ENCODE data around the gene NR1H4.
"Not testable (repeated sequence)": the region's sequence is repeated elsewhere in the genome, so short reads cannot be mapped to it uniquely, and the experiment has no call there.

Gene NR1H4

GRCh38 chr12:100473716-100474150 lies at the start of gene NR1H4:
Gene NR1H4 (plus strand): TSS chr12:100473866. CDS start chr12:100493324, 19,458 bp downstream.
- FAIRE-seq (no peak), DNase-seq (ENCODE audit: insufficient read length, low spot score) (no peak)

- DNase-seq (ENCODE audit: insufficient read length, low spot score) (no peak), FAIRE-seq (no peak)
These were observed 47.5 kb upstream of the NR1H4 start for GRCh38 chr12:100426145-100426544.

DNA sequence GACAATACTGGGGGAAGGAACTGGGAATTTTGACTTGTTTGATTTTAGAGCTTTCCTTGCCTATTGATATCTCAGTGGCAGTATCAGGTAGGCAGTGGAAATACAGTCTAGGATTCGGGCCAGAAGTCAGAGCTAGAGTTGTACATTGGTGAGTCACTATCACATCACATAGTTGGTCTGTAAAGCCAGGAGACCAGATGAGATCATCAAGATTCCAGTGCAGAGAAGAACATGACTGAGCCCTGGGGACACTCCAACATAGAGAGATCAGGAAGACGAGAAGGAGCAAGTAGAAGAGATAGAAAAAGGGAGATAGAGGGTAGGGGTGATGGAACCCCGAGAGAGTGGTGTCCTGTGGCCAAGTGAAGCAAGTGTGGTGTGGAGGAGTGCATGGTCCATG lies 46.6 kb upstream of the NR1H4 start:
- FAIRE-seq (no peak), DNase-seq (ENCODE audit: insufficient read length, low spot score) (no peak)

GRCh38 chr12:100430251-100430650 lies 43.4 kb upstream of the NR1H4 start:
- not testable (repeated sequence) for FAIRE-seq; DNase-seq (ENCODE audit: insufficient read length, low spot score)

DNA sequence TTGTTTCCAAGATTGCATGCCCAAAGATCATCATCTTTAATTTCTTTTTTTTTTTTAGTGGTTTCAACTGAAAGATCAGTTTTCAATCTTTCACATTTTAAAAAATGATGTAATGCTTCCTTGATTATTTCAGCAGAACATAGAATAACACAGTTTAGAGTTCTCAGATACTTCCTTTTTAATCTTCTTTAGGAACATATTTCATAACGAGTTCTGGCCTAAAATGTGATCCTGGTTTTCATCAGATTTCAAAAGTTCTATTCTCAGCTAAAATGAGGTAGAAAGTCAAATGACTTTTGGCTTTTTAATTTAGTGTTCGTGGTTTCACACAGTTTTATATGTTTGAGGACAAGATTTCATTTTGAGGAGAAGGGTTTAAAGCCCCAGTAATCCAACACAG lies 40.0 kb upstream of the NR1H4 start:
- FAIRE-seq: no peak
- DNase-seq (ENCODE audit: insufficient read length, low spot score): no peak

DNA sequence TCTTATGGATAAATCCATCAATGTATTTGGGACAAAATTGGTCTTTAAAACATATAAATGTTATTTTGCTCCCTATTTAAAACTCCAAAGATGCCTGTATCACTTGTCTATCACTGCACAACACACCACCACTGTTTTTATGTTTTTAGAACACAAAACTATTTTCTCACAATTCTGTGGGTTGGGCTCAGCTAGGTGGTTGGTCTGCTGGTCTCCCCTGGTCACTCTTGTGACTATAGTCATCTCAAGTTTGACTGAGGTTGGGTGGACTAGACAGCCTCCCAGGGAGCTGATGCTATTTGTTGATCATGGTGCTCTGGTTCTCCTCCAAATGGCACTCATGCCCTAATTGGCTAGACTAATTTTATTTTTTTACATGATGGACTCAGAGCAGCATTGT lies 39.5 kb upstream of the NR1H4 start:
- no peak for DNase-seq (ENCODE audit: insufficient read length, low spot score)
- FAIRE-seq: no peak

- DNase-seq (ENCODE audit: insufficient read length, low spot score) (no peak), FAIRE-seq (no peak)
These were observed 37.7 kb upstream of the NR1H4 start for GRCh38 chr12:100435957-100436356.

DNA sequence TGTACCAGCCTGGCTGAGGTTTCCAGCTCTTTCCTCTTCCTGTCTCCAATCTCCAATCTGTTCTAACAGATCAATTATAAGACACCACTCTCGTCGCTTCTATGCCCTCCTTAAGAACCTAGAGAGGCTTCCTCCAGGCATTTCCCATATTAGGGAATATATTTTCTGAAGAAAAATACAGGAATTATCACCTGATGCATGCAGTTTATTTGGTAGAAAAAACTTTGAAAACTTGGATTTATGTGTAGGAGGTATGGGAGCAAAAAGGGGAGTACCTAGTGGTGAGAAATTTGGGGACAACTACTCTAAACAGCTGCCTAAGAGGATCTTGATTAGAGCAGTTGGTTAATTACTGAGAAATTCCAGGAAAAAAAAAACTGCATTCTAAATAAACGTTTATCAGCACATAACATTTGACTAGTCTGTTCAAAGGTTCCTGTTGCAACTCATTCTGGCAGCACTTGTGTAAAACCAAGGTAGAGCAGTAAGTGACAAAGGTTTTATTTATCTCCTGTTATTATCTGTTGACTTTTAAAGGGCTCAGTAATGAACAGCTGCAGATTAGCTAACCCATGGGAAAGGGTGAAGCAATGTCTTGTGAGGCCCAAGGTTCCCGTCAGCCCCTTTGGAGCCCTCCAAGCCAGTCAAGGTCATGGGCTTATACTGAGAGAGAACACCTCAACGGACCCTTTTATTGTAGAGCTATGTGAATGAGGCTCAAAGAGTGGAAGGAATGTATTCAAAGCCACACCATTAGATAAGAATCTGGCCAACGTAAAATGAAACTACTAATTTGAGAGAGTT lies 36.4 kb upstream of the NR1H4 start:
- no peak for DNase-seq (ENCODE audit: insufficient read length, low spot score)
- FAIRE-seq: no peak

GRCh38 chr12:100439797-100440196 lies 33.9 kb upstream of the NR1H4 start:
- DNase-seq (ENCODE audit: insufficient read length, low spot score): no peak

DNA sequence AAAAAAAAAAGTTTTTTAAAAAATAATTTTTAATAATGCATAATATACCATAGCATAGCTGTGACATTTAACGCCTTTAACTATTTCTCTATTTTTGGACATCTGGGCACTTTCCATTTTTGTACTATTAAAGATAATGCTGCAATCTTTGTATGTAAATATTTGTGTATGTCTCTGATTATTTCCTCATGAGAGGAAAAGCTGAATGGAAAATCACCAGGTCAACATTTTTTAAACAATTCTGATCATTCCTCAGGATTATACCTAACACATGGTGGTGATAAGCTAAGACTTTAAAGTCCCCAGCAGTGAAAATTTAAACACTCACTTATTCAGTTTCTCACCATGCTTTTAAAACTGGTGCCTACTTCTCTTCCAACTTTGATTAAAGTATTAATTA lies 31.3 kb upstream of the NR1H4 start:
- FAIRE-seq: no peak
- no peak for DNase-seq (ENCODE audit: insufficient read length, low spot score)

More at GRCh38 chr12:100439797-100440196, 33.9 kb upstream of the NR1H4 start:
- no peak for FAIRE-seq

DNA sequence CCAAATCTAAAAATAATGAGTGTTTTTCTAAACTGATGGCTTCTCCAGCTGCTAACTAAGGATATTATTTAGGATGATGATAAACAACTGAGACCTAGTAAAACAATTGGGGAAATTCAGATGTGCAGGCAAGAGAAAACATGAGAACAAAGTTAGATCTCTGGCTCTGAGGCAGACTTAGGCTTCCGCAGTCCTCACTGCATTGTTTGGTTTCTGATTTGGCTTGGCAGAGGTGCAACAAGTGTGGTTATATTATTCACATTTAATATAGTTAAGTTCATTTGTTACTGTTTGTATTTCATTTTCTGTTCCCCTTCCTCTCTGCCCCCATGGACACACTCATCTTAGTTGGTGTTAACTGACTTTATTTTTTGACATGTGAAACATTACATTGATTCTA lies 30.2 kb upstream of the NR1H4 start:
- no peak for DNase-seq (ENCODE audit: insufficient read length, low spot score)
- FAIRE-seq: no peak

- no peak for DNase-seq (ENCODE audit: insufficient read length, low spot score)
- no peak for FAIRE-seq
These were observed 28.6 kb upstream of the NR1H4 start for GRCh38 chr12:100445081-100445481.

DNA sequence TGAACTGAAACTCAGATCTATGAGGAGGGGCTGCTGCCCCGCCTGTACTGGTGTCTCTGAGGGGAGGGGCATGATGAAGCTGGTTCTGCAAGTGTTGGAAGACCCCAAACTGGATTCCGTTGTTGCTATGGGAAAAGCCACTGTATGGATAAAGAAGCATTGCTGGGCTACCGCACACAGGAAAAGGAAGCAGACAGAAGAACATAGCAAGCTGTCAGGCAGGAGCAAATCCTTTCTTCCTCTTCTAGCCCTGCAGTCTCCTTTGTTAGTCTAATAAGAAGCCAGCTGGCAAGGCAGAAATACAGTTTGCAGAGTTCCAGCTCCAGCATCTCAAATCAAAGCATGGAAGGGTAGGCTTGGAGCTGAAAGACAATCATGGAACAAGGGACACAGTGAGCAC lies 26.3 kb upstream of the NR1H4 start:
- FAIRE-seq: no peak

DNA sequence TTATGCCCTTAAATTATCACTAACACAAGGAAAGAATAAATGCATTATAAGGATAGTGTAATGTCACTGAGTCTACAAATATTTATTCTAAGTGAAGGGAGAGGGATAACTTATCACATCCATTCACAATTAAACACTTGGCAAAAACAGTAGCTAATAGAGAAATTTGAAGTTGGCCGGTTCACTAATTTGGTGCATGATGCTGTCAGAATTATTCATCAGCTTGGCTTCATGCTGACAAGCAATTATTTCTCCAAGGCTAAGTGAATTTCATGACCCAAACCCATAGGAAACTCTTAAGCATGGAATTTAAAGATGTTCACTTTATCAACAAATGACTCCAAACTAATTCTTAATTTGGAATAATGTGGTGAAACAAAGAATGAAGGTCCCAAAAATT lies 25.0 kb upstream of the NR1H4 start:
- DNase-seq (ENCODE audit: insufficient read length, low spot score) (no peak), FAIRE-seq (no peak)

More for the DNA sequence above, 26.3 kb upstream of the NR1H4 start:
- no peak for DNase-seq (ENCODE audit: insufficient read length, low spot score)

GRCh38 chr12:100450735-100451134 lies 22.9 kb upstream of the NR1H4 start:
- DNase-seq (ENCODE audit: insufficient read length, low spot score) (no peak), FAIRE-seq (no peak)

DNA sequence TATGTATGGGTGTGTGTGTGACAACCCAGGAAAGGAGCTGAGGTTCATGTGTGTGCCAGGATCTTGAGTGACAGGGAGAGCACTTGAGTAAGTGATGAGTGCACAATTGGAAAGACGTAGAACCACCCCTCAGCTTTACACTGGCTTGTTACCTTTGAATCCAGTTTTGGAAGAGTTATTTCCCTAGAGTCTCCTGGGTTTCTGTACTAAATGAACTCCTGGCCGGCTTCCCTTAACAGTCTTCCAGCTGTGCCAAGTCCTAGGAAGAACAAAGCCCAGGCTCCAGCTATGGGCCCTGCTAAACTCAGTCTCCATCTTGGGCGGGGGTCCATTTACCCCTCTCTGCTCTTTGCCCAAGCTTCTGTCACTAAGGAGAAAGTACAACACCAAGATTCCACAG lies 19.7 kb upstream of the NR1H4 start:
- DNase-seq (ENCODE audit: insufficient read length, low spot score) (no peak), FAIRE-seq (no peak)

- FAIRE-seq: no peak
- DNase-seq (ENCODE audit: insufficient read length, low spot score): no peak
These were observed 17.8 kb upstream of the NR1H4 start for GRCh38 chr12:100455896-100456295.

- DNase-seq (ENCODE audit: insufficient read length, low spot score) (no peak), FAIRE-seq (no peak)
These were observed 15.5 kb upstream of the NR1H4 start for GRCh38 chr12:100458191-100458590.

DNA sequence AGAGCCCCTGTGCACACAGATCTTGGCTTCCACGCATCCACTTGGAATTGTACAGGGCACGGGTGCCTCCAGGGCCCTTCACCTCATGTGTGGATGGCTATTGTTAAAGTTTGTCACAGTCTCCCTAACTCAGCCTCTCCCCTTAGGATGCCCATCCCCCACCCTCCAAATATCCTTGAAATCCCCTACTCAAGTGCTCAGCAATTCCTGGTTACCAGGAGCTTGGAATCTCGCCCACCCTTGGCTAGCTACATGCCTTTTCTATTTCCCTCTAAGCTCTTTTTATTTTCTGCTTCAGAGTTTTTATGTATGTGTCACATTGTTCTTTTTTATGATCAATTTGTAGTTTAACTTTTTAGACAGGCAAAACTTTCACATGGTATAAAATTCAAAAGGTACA lies 13.0 kb upstream of the NR1H4 start:
- FAIRE-seq (no peak), DNase-seq (ENCODE audit: insufficient read length, low spot score) (no peak)

DNA sequence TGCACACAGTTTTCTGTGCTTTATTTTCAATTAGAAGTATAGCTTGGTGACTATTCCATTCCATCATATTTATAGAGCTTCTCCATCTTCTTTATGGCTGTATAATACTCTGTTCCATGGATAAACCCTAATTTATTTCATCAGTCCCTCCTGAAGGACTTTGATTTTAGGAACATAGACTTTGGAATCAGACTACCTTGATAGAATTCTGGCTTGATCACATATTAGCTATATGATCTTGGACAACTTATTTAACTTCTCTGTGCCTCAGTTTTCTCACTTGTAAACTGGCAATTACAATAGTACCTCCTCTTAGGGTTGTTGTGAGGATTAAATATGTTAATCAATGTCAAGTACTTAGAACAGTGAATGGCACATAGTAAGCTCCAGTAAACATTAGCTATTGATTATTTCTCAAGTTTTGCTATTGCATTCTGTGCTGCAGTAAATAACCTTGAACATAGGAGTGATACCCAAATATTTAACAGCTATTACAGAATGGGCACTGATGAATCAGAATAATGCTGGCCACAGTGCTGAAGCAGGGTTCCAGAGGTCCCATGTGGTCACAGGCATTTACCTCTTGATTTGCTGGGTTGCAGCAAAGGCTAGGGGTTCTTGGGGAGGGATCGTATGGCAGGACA lies 12.2 kb upstream of the NR1H4 start:
- DNase-seq (ENCODE audit: insufficient read length, low spot score) (no peak), FAIRE-seq (no peak)

GRCh38 chr12:100463661-100464060 lies 10.0 kb upstream of the NR1H4 start:
- FAIRE-seq (no peak), DNase-seq (ENCODE audit: insufficient read length, low spot score) (no peak)

DNA sequence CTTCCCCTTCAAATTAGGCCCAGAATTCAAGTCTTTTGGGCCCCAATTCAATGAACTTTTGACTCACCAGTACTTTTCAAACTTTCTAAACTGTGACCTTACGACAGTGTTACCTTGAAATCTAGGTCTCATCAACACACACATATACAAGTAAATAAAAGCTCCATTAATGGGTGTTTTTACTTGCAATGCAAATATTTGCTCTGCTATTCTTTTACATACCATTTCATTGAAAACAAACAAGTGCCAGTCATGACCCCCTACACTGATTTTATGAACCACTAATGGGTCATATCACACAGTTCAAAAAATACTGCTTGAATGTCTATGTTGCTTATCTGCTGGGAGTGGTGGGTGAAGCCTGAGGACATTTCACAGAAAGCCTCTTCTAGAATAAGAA lies 9.1 kb upstream of the NR1H4 start:
- FAIRE-seq: no peak
- DNase-seq (ENCODE audit: insufficient read length, low spot score): no peak

Measured in GM19239 (cell line).